Measurements from ENCODE around the gene DNAH6. TPM values are rescaled to one million over a fixed set of nuclear protein-coding genes. Genes with fewer than 3 reads are reported as not detected.
"Not testable (repeated sequence)": the region's sequence is repeated elsewhere in the genome, so short reads cannot be mapped to it uniquely, and the experiment has no call there.

DNAH6 gene
- total RNA-seq, 2 donors from 2014 or later: 0.20 to 2.6 TPM

- Mint-ChIP-seq H3K36me3 (no peaks in the 10 kb centered on the region), H3K9me3 (no peaks in the 10 kb centered on the region), H3K27ac (no peak overlapping the region)
- no peak for DNase-seq (ENCODE audit: low spot score in 2 of 2)
- ATAC-seq: no peak
Measured at GRCh38 chr2:84494070-84494469, 22.2 kb upstream of the DNAH6 start.

GRCh38 chr2:84495539-84496146, 20.7 kb upstream of the DNAH6 start:
- H3K27ac Mint-ChIP-seq: peak overlapping the region in 1 of 2 donors; percentile 53
- DNase-seq (ENCODE audit: low spot score in 2 of 2): peak in 1 of 2 donors; percentile 30
- no peaks in the 10 kb centered on the region for H3K36me3 Mint-ChIP-seq
- peak; percentile 64 to 86 for ATAC-seq
- H3K9me3 Mint-ChIP-seq: no peaks in the 10 kb centered on the region

GRCh38 chr2:84496386-84496785, 19.9 kb upstream of the DNAH6 start:
- Mint-ChIP-seq H3K36me3 (peaks cover 1 to 2% of the 10 kb centered on the region in 2 donors), H3K9me3 (peaks cover under 1% of the 10 kb centered on the region in 2 donors), H3K27ac (peak overlapping the region in 1 of 2 donors; percentile 53)
- no peak for DNase-seq (ENCODE audit: low spot score in 2 of 2)
- no peak for ATAC-seq

- H3K27ac Mint-ChIP-seq: no peak overlapping the region
- H3K36me3 Mint-ChIP-seq: peaks cover 8% of the 10 kb centered on the region in 2 donors
- ATAC-seq (no peak), DNase-seq (ENCODE audit: low spot score in 2 of 2) (no peak)
- H3K9me3 Mint-ChIP-seq: peaks cover 6 to 8% of the 10 kb centered on the region in 2 donors
Measured at GRCh38 chr2:84497285-84497684, 19.0 kb upstream of the DNAH6 start.

- DNase-seq (ENCODE audit: low spot score in 2 of 2) (no peak), ATAC-seq (peak; percentile 70 to 93)
- Mint-ChIP-seq H3K36me3 (peaks cover 8% of the 10 kb centered on the region in 2 donors), H3K9me3 (peaks cover 8 to 10% of the 10 kb centered on the region in 2 donors), H3K27ac (peak overlapping the region; percentile 50 to 88)
Measured at GRCh38 chr2:84498150-84498799, 18.0 kb upstream of the DNAH6 start.

GRCh38 chr2:84511024-84511423, 5.3 kb upstream of the DNAH6 start:
- H3K36me3 Mint-ChIP-seq: peaks cover 13 to 14% of the 10 kb centered on the region in 2 donors
- peaks cover 4 to 16% of the 10 kb centered on the region in 2 donors for H3K9me3 Mint-ChIP-seq
- not testable (repeated sequence) for ATAC-seq; DNase-seq (ENCODE audit: low spot score in 2 of 2); H3K27ac Mint-ChIP-seq

- no peak for ATAC-seq
- Mint-ChIP-seq H3K27ac (peak overlapping the region; percentile 63 to 87), H3K9me3 (peaks cover 4 to 12% of the 10 kb centered on the region in 2 donors), H3K36me3 (peaks cover 0 to 13% of the 10 kb centered on the region in 2 donors)
- DNase-seq (ENCODE audit: low spot score in 2 of 2): no peak
Measured at GRCh38 chr2:84515788-84516187, 510 bp upstream of the DNAH6 start.

- no peak for ATAC-seq
- Mint-ChIP-seq H3K9me3 (peaks cover 6 to 19% of the 10 kb centered on the region in 2 donors), H3K27ac (no peak overlapping the region), H3K36me3 (peaks cover 6 to 10% of the 10 kb centered on the region in 2 donors)
- no peak for DNase-seq (ENCODE audit: low spot score in 2 of 2)
Measured at GRCh38 chr2:84519332-84519957, 3.1 kb downstream of the DNAH6 start.

GRCh38 chr2:84526562-84526961, 10.3 kb downstream of the DNAH6 start:
- Mint-ChIP-seq H3K27ac (peak overlapping the region; percentile 53 to 83), H3K36me3 (peaks cover 6 to 8% of the 10 kb centered on the region in 2 donors)

GRCh38 chr2:84527137-84528129, 11.1 kb downstream of the DNAH6 start:
- ATAC-seq (peak; percentile 36 to 69), DNase-seq (ENCODE audit: low spot score in 2 of 2) (no peak)
- Mint-ChIP-seq H3K9me3 (peaks cover 6 to 13% of the 10 kb centered on the region in 2 donors), H3K27ac (peak overlapping the region in 1 of 2 donors; percentile 53), H3K36me3 (peaks cover 0 to 6% of the 10 kb centered on the region in 2 donors)

More at GRCh38 chr2:84526562-84526961, 10.3 kb downstream of the DNAH6 start:
- peaks cover 9 to 22% of the 10 kb centered on the region in 2 donors for H3K9me3 Mint-ChIP-seq
- DNase-seq (ENCODE audit: low spot score in 2 of 2) (no peak), ATAC-seq (no peak)

- Mint-ChIP-seq H3K27ac (no peak overlapping the region), H3K9me3 (peaks cover 6 to 7% of the 10 kb centered on the region in 2 donors), H3K36me3 (peaks cover 0 to 6% of the 10 kb centered on the region in 2 donors)
- DNase-seq (ENCODE audit: low spot score in 2 of 2) (no peak), ATAC-seq (no peak)
Measured at GRCh38 chr2:84532291-84532690, 16.0 kb downstream of the DNAH6 start.

GRCh38 chr2:84534225-84534624, 17.9 kb downstream of the DNAH6 start:
- Mint-ChIP-seq H3K36me3 (peaks cover 0 to 6% of the 10 kb centered on the region in 2 donors), H3K9me3 (peaks cover 6 to 7% of the 10 kb centered on the region in 2 donors), H3K27ac (no peak overlapping the region)
- ATAC-seq: no peak
- no peak for DNase-seq (ENCODE audit: low spot score in 2 of 2)

GRCh38 chr2:84537251-84537650, 21.0 kb downstream of the DNAH6 start:
- no peak for ATAC-seq

GRCh38 chr2:84539729-84540128, 23.4 kb downstream of the DNAH6 start:
- DNase-seq (ENCODE audit: low spot score in 2 of 2) (no peak), ATAC-seq (peak; percentile 46 to 74)
- peaks cover 0 to 6% of the 10 kb centered on the region in 2 donors for H3K9me3 Mint-ChIP-seq
- H3K27ac Mint-ChIP-seq: no peak overlapping the region
- H3K36me3 Mint-ChIP-seq: no peaks in the 10 kb centered on the region

More at GRCh38 chr2:84537251-84537650, 21.0 kb downstream of the DNAH6 start:
- Mint-ChIP-seq H3K9me3 (peaks cover 0 to 6% of the 10 kb centered on the region in 2 donors), H3K27ac (no peak overlapping the region), H3K36me3 (no peaks in the 10 kb centered on the region)
- DNase-seq (ENCODE audit: low spot score in 2 of 2): no peak

GRCh38 chr2:84545005-84545404, 28.7 kb downstream of the DNAH6 start:
- H3K27ac Mint-ChIP-seq: no peak overlapping the region
- peaks cover 0 to 6% of the 10 kb centered on the region in 2 donors for H3K9me3 Mint-ChIP-seq
- DNase-seq (ENCODE audit: low spot score in 2 of 2): no peak
- ATAC-seq: no peak
- no peaks in the 10 kb centered on the region for H3K36me3 Mint-ChIP-seq

- H3K36me3 Mint-ChIP-seq: no peaks in the 10 kb centered on the region
- DNase-seq (ENCODE audit: low spot score in 2 of 2) (no peak), ATAC-seq (no peak)
- no peaks in the 10 kb centered on the region for H3K9me3 Mint-ChIP-seq
- no peak overlapping the region for H3K27ac Mint-ChIP-seq
Measured at GRCh38 chr2:84546551-84546950, 30.3 kb downstream of the DNAH6 start.

All from activated naive CD4-positive, alpha-beta T cell treated with anti-CD3 and anti-CD28 coated beads, Interleukin-2, amount 50 U/mL, for 72 hours (primary cell).